Erythroblast (primary cell): ENCODE measurements around the gene RPH3AL.

Experiments
- GATA1 ChIP-seq: IDR thresholded peaks from 2 replicates; pipeline ENCODE4 v1.6.1; 2011; ENCODE audit warnings: low read depth, mild to moderate bottlenecking, control low read depth, low read length, moderate library complexity
- POLR2A ChIP-seq: IDR thresholded peaks from 2 replicates; pipeline ENCODE4 v1.6.1; 2011; ENCODE audit warnings: mild to moderate bottlenecking, low read length

DNA sequence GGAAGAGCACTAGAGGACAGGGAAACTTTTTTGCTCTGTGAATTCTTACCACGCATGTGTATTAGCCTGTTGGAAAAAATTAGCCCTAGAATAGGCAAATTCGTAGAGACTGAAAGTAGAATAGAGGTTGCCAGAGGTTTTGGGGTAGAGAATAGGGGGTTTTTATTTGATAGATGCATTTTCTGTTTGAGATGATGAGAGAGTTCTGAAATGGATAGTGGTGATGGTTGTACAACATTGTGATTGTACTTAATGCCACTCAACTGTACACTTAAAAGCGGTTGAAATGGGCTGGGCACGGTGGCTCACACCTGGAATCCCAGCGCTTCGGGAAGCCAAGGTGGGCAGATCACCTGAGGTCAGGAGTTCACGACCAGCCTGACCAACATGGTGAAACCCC is 163.2 kb downstream of the RPH3AL start:
- TF ChIP-seq POLR2A (no peak), GATA1 (no peak)
